Adrenal gland (tissue), 5 donors: ENCODE results near the gene MARCHF6.

Source experiments
- CTCF ChIP-seq, 6 experiments: fragments of 450-650 bp in 4 of 6; fragments of 200-600 bp in 2 of 6; sonication (generic) in 1 of 6; IDR thresholded peaks; 1 replicate in 5 of 6; 2 replicates in 1 of 6; pipeline versions ENCODE4 v1.5.1 to v1.8.0; 2016 to 2021; ENCODE audit warnings: antibody characterized with exemption in 6 of 6, mild to moderate bottlenecking in 2 of 6, moderate library complexity in 1 of 6
- POLR2A ChIP-seq, 2 donors: fragments of 450-650 bp; IDR thresholded peaks; one replicate each; pipeline ENCODE4 v1.6.1; 2017; ENCODE audit warnings: antibody characterized with exemption in 2 of 2, mild to moderate bottlenecking in 2 of 2, moderate library complexity in 1 of 2
- donor health status: DM: no; HTN: no; CAD: no.

DNA sequence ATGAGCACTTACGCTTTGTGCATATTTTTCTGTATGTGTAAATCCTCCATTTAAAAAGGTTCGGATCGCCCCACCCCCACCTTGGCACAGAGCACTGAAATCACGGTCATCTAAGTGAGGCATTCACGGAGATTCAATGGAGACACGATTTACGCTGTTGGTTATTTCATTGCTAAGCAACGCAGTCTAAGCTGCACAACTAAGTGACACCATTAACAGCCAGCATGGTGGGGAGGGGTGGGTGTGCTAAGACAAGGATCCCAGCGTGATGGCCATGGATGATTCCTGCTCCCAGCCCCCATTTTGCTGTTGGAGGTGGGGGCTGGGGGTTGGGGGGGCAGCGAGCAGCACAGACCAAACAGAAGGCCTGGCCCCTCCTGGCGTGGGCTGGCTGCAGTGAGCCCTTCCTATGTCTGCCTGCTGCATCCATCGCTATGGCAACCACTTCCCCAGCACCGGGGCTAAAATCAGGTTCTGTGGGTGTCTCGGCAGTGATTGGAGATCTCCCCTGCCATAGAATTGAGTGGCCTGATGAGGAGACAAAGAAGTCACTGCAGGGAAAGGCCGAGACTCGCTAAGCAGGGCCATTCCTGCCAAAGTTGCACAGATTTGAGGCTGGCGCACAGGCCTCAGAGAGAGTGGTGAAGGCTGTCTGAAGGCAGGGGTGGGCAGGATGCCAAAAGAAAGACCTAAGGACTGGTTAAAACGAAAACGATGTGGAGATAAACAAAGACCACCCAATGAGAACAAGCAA, 14.3 kb upstream of the MARCHF6 start:
- no peak for TF ChIP-seq CTCF (IDR thresholded peaks at IDR 0.05)
- no peak for TF ChIP-seq POLR2A (IDR thresholded peaks at IDR 0.05)
